Adipose tissue (tissue), 3 donors: ENCODE measurements around the gene C2. TPM values are rescaled to one million over a fixed set of nuclear protein-coding genes. Genes with fewer than 3 reads are reported as not detected.
"Not testable (repeated sequence)": the region's sequence is repeated elsewhere in the genome, so short reads cannot be mapped to it uniquely, and the experiment has no call there.

Experiments used
- H3K27ac ChIP-seq: one replicate; pipeline ENCODE4 v1.5.1; 2013; ENCODE audit warnings: low read depth, low read length
- WGBS, 3 donors: extraction: QIAGEN DNeasy Blood & Tissue Kit; methylation state at CpG; one replicate each; pipeline ENCODE4 v1.1.7; 2013; 5-methylcytosine and 5-hydroxymethylcytosine counted together
- polyA plus RNA-seq, 3 donors: library from polyadenylated mRNA; stranded (reverse); fragments of 200-250 nt; gene quantifications; one replicate each; pipeline ENCODE4 v1.2.3, GENCODE V29; 2013
- donor health status: healthy with polysubstance abuse.
- donor health status: Bipolar disorder and iron deficiency.
- donor health status: healthy.

Gene C2
- polyA plus RNA-seq, 3 donors, result 1.6 to 20.4 (median 18.2) TPM

DNA sequence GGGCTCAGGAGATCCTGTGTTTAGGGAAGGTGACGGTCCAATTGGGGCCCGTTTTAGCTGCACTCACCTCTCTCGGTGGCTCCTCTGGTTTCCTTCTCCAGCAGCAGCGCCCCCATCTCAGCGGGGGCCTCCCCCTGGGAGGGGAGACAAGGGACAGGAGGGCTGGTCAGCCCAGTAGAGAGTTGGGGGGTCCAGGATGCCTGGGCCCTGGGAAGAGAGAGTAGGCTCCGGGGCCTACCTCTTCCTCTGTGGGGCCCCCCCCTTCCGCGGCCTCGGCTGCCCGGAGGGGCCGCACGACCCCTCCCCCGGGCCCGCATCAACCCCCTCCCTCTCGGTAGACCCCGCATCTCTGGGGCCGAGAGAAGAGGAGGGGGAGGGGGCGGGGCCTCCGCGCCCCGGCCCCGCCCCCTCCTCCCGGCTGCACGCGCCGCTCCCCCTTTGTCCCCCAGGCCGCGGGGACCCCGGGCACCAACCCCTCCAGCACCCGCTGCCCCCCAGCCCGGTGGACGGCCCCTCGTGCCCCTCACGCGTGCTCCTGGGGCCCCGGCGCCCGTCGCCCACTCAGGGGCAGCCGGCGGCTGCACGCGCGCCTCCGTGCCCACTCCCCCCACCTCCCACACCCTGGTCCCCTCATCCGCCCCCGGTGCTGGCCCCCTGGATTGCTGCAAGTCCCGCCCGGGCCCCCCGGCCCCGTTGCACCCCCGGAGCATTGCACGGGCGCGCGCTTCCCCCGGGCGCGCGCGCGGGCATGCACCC, 30.5 kb upstream of the C2 start:
- H3K27ac ChIP-seq, result no peak overlapping the region
- WGBS, 3 donors, result 0 to 1% (median 1%) methylated on average over 21 to 56 of the region's 62 CpGs

DNA sequence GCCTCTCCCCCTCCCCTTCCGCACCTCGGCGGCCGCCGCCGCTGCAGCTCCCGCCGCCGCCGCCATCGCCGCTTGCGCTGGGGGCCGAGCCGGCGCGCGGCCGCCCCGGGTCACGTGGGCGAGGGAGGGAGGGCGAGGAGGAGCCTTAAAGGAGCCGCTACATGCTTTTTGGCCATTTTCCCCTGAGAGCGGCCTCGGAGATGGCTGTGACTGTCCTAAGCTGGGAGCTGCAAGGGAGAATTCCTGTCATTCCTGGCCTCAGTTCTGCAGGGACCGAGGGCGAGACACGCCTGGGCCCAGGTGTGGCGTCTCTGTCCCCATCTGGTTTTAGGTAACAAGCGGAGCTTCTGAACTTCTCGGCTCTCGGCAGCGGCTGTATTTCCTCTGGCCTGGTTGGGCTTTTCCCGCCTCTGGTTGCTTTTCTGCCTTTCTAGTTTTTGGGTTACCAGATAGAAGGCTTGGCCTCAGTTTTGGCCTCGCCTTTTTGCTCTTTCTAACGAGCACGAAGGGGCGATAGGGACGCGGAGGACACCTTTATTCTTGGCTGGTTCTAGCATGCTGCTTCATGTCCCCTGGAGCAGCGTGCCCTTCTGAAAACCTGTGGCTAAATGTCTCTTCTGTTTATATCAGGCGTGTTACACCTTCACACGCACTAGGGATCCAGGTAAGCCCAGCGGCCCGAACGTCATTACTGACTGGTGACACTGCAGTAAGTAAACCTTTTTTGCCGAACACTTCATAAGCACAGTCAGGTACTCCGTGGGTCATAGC, 29.7 kb upstream of the C2 start, which contains the start of gene EHMT2:
Gene EHMT2, minus strand, starts transcription at position 87 of the 771 bp plus-strand sequence. Its CDS starts 21 bp downstream, at position 66.
- H3K27ac ChIP-seq, result peak within 1 kb of the TSS; percentile 46
- WGBS, 3 donors, result 0% methylated on average over 26 to 49 of the region's 49 CpGs

DNA sequence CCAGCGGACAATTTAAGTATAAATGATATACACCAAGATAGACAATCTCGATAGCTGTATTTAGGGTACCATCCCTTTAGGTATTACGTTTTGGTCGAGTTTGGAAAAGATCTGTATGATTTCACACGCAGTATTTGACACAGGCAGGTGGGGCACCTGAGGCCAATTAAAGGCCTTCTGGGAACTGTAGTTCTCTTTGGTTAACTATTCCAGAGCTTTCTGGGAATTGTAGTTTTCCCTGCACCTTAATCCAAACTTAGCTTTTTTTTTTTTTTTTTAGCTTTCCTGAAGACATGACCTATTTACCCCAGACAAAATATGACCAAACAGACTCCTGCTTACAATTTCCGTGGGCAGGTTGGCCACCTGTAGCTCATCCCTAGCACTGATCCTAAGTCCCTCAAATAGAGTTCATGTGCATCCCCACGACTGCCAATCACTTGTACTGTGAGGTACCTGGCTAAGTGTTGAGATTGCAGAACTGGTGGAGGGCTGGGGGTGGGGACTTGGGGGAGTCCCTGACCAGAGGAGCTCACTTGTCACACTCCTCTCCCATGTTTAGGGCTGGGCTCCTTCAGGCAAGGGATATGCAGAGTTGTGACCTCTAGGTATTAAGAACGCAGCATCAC, 29.0 kb upstream of the C2 start:
- WGBS, 3 donors, result 14 to 17% (median 15%) methylated on average over 8 of the region's 8 CpGs
- no peak overlapping the region for H3K27ac ChIP-seq

DNA sequence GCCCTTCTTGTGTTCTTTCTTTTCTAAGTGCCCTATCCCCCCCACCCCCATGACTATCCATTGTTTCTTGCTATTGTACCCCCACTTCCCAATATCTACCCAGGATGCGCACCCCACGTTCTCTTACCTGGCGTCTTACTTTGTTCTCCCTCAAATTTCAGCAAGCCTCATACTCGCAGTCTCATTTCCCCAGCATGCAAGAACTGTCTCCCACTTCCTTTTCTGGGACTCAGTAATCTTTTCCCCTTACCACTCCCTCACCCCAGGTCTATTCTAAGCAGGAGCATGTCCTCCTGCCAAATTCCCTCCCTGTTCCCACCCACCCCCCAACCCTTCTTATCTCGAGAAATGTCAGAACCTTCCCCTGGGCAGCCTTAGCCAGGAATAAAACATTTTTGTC, 28.3 kb upstream of the C2 start:
- no peak overlapping the region for H3K27ac ChIP-seq

DNA sequence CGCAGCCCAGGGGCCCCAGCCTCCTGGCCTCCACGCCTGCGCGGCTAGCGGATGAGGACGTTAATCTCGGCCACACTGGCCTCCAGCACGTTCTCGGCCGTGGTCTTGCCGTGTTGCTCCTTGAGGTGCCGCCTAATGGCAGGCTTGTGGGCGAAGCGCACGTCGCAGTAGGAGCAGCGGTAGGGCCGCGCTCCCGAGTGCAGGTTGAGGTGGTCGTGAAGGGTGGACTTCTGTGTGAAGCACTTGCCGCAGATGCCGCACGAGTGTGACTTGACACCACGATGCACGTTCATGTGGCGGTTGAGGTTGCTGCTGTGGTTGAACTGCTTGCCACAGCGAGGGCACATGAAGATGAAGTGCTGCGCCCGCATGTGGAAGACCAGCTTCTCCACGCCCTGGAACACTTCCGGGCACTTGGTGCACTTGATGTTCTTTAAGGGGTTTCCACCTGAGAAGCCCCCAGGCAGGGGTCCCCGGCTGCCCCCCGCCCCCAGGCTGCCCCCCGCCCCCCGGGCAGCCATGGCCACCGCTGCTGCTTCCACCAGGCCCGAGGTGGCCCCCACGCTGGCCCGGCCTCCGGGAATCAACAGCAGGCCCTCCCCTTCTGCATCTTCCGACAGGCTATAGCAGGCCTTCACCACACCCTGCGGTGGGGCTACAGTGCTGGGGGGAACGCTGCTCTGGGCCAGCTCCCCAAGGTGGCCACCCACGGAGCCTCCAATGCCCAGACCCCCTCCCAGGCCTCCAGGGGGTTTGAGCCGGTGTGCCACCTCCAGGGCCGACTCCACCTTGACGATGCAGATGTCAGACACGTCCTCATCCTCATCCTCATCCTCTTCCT, 27.4 kb upstream of the C2 start:
- 77 to 84% (median 83%) methylated on average over 46 to 49 of the region's 49 CpGs for WGBS, 3 donors
- peak overlapping the region; percentile 21 for H3K27ac ChIP-seq

More for the DNA sequence above, 28.3 kb upstream of the C2 start:
- 49 to 65% (median 49%) methylated on average over 5 of the region's 5 CpGs for WGBS, 3 donors

DNA sequence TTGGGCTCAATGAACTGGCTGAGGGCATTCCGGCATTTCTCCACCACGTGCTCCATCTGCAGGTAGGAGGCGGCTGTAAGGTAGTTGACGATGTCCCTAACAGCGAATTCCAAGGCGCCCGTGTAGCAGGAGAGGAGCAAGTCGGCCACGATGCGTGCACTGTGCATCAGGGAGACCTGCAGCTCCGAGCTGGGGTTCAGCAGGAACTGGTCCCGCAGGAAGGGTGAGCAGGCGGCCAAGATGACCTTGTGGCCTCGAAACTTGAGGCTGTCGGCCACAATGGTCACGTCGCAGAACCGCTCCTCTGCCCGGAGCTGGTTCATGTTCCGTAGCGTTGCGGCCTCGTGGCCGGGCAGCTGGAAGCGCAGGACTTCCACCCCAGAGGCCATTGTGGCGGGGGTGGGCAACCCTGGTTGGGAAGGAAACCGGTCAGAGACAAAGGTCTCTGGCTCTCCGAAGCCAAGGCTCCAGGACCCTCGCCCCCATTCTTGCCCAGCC, 26.6 kb upstream of the C2 start:
- WGBS, 3 donors, result 16 to 43% (median 34%) methylated on average over 26 to 29 of the region's 29 CpGs
- H3K27ac ChIP-seq, result no peak overlapping the region

DNA sequence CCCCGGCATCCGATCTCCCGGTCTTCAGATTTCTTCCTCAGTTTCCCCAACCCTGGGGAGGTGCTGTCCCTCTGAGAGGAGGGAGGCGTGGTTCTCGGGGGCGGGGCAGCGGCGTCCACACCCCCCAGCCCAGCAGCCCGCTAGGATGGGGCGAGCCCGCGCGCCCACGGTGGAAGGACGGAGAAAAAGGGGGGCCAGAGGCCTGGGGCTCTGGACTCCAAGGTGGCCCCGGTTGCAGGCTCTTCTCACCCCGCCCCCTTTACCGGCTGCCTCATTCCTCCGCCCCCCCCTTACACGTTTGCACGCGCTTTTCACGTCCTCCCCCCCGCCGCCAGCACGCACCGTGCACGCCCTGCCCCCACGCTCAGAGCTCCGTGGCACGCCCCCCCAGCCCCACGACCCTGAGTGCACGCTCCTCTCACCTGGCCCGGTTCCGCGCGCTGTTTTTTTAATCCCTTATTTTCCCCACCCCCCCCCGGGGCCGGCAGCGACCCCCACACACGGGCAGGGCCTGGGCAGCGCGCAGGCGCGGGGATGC, 26.0 kb upstream of the C2 start:
- WGBS, 3 donors, result 0 to 2% (median 1%) methylated on average over 30 to 44 of the region's 45 CpGs

DNA sequence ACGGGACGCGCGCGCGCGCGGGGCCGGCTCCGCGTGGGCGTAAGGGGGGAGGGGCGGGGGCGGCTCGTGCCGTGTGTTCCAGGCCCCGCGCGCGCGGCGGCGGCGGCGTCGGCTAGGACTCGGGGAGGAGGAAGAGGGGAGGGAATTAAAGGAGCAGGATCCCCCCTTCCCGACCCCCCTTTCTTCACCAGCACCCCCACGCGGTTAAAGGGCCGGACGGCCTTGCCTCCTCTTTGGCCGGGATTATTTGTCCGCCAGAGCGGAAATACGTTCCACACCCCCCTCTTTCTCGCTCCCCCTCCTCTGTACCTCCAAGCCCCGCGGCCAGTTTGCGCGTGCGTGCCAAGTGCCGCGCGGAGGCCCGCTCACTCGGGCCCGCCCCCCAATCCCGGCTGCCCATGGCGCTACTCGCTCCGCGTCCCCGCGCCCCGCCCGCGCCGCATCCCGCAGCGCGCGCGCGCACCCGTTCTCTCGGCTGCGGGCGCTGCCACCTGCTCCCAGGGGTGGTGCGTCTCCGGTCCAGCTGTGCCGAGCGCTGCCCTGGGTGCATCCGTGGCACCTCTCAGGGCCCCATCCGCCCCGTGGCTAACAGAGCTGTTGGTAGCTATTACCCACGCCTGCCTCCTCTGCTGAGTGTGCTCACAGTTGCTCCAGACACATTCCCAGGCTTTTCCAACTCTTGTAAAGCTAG, 25.4 kb upstream of the C2 start, which contains the start of gene ZBTB12:
Gene ZBTB12, minus strand, starts transcription at position 134 of the 691 bp plus-strand sequence. CDS start 781 bp downstream, outside the sequence.
- peak within 1 kb of the TSS; percentile 54 for H3K27ac ChIP-seq
- 0 to 1% (median 0%) methylated on average over 52 to 72 of the region's 77 CpGs for WGBS, 3 donors

More for the DNA sequence above, 26.0 kb upstream of the C2 start:
- H3K27ac ChIP-seq, result peak overlapping the region; percentile 54

DNA sequence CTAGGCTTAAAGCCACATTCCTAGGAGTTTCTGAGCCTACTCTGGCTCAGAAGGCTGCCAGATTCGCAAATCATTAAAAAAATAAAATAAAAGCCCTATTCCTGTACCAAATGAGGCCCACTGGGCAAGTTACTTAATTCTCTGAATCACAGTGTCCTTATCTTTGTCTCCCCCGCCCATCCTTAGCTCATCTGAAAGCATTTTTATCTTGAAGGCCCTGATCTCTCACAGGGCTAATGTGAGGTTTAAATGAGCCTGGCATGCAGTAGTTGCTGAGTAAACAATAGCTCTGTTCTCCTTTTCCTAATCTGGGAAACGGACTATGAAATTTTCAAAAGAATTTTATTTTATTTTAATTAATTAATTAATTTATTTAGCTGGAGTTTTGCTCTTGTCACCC, 23.6 kb upstream of the C2 start:
- WGBS, 3 donors, result 56 to 73% (median 63%) methylated on average over 3 of the region's 3 CpGs
- H3K27ac ChIP-seq, result no peak overlapping the region

DNA sequence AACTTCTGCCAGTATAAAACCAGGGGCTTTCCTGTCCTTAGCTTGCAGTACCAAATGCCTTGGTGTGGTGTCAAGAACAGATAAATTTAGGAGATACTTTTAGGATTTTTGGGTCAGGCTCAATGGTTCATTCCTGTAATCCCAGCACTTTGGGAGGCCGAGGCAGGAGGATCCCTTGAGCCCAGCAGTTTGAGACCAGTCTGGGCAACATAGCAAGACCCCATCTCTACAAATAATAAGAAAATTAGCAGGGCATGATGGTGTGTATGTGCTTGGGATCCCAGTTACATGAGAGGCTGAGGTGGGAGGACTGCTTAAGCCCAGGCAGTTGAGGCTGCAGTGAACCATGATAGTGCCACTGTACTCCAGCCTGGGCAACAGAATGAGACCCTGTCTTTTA, 22.5 kb upstream of the C2 start:
- WGBS, 3 donors, result 95 to 96% (median 96%) methylated on average over 1 of the region's 1 CpG
- no peak overlapping the region for H3K27ac ChIP-seq

DNA sequence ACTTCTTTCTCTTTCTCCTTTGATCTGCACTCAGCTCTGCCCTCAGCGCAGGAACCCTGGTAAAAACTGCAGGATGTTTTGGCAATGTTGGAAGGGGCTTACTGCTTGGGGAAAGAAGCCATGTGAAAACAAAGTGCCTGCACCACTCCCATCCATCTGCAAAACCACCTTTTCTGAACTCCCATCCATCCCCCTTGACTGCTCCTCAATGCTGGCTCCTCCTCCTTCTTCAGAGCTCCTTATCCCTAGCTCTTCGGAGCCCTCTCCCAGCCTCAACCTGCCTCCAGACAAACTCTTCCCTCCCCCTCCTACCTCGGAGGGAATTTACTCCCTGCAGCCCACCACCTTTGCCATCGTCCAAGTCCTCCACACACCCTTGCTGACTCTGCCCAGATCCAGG, 21.4 kb upstream of the C2 start:
- H3K27ac ChIP-seq, result no peak overlapping the region
- WGBS, 3 donors, result 36 to 51% (median 40%) methylated on average over 4 of the region's 4 CpGs

DNA sequence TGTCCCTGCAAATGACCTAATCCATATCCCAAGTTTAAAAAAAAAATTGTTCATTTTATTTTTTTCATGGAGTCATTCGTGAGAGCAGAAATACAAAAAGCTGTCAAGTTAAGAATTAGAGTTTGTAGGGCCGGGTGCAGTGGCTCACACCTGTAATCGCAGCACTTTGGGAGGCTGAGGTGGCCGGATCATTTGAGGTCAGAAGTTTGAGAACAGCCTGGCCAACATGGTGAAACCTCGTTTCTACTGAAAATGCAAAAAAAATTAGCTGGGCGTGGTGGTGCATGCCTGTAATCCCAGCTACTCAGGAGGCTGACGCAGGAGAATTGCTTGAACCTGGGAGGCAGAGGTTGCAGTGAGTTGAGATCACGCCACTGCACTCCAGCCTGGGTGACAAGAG, 20.8 kb upstream of the C2 start:
- WGBS, 3 donors, result 74 to 80% (median 76%) methylated on average over 8 of the region's 8 CpGs
- H3K27ac ChIP-seq, result not testable (repeated sequence)

DNA sequence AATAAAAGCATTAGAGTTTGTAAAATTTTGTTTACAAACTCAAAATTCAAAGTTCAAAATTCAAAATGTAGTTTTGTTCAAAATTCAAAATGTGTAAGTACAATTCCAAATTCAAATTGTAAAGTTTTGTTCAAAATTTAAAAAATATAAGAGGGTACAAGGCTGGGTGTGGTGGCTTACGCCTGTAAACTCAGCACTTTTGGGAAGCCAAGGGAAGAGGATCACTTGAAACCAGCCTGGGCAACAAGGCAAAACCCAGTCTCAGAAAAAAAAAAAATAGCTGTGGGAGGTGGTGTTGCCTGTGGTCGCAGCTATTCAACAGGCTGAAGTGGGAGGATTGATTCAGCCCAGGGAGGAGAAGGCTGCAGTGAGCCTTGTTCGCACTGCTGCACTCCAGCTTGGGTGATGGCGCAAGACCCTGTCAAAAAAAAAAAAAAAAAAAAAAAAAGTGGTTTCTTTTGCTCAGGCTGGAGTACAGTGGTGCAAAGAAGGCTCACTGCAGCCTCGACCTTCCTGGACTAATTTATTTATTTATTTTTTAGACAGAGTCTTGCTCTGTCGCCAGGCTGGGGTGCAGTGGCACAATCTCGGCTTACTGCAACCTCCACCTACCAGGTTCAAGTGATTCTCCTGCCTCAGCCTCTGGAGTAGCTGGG, 20.2 kb upstream of the C2 start:
- 32 to 43% (median 39%) methylated on average over 7 of the region's 7 CpGs for WGBS, 3 donors

DNA sequence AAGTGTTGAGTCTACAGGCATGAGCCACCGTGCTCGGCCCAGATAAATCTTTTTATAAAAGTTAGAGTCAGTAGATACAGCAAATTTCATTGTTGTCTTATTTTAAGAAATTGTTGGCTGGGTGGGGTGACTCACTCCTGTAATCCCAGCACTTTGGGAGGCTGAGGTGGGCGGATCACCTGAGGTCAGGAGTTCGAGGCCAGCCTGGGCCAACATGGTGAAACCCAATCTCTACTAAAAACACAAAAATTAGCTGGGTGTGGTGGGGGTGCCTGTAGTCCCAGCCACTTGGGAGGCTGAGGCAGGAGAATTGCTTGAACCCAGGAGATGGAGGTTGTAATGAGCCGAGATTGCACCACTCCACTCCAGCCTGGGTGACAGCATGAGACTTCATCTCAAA, 19.3 kb upstream of the C2 start:
- 72 to 90% (median 90%) methylated on average over 5 of the region's 5 CpGs for WGBS, 3 donors
- H3K27ac ChIP-seq, result not testable (repeated sequence)

More for the DNA sequence above, 20.2 kb upstream of the C2 start:
- H3K27ac ChIP-seq, result no peak overlapping the region

DNA sequence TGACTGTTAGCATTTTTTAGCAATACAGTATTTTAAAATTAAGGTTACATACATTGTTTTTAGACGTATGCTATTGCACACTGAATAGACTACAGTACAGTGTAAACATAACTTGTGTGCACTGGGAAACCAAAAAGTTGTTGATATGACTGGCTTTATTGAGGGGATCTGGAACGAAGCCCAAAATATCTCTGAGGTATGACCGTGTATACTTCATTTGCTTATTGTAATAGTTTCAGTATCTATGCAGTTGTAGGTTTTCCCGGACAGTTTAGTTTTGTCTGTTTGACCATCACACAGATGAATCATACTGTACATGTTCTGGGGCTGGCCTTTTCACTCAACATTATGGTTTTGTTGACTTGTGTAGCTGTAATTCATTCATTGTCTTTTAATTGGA, 18.7 kb upstream of the C2 start:
- WGBS, 3 donors, result 33 to 69% (median 53%) methylated on average over 4 of the region's 4 CpGs
- no peak overlapping the region for H3K27ac ChIP-seq

DNA sequence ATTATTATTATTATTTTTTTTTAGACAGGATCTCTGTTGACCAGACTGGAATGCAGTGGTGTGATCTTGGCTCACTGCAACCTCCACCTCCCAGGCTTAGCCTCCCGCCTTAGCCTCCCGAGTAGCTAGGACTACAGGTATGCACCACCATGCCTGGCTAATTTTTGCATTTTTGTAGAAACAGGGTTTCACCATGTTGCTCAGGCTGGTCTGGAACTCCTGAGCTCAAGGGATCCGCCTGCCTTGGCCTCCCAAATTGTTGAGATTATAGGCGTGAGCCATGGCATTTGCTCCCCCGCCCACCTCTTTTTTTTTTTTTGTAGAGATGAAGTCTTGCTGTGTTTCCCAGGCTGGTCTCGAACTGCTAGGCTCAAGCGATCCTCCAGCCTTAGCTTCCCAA, 18.2 kb upstream of the C2 start:
- WGBS, 3 donors, result 69 to 85% (median 80%) methylated on average over 7 of the region's 7 CpGs
- not testable (repeated sequence) for H3K27ac ChIP-seq
